ACHN (cell line): ENCODE results near the gene SCML2.
A peak's percentile ranks its signal among the peaks of the same experiment; 100 is the strongest.
"Not testable (repeated sequence)": the region's sequence is repeated elsewhere in the genome, so short reads cannot be mapped to it uniquely, and the experiment has no call there.

Experiments used
- DNase-seq: peaks from one replicate; pipeline ENCODE4 v3.0.0-alpha.2; 2015
- in situ Hi-C: cut with HindIII; loops from 2 replicates; pipeline ENCODE4 v1.10.0; 2017; ENCODE audit warnings: low sequenced_read_pairs, low pct_ligation_motif_present, low pct_unique_long_range_greater_than_20kb

Gene SCML2

GRCh38 chrX:18286322-18286831, 68.1 kb downstream of the SCML2 start:
- in situ Hi-C loops: no loop called here

GRCh38 chrX:18278449-18278848, 76.0 kb downstream of the SCML2 start:
- in situ Hi-C loops: no loop called here
- DNase-seq: no peak

More at GRCh38 chrX:18286322-18286831, 68.1 kb downstream of the SCML2 start:
- DNase-seq: no peak

DNA sequence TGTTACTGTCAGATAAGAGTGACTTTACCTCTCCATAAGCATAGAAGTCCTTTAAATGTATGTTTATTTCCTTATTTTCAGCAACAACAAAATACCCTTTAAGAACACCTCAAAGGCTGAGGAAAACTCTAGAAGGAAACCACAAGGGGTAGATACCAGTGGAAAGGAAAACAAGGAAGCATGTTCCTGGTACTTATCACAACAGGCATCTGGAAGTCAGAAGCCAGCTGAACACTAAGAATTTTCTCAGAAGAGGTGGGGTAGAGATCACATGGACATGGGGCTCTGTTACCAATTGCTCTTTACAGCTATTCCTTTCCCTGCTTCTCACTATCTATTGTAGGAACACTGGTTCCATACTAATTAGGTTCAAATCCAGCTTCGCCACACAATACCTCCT, 82.3 kb downstream of the SCML2 start:
- no peak for DNase-seq
- in situ Hi-C loops: no loop called here

DNA sequence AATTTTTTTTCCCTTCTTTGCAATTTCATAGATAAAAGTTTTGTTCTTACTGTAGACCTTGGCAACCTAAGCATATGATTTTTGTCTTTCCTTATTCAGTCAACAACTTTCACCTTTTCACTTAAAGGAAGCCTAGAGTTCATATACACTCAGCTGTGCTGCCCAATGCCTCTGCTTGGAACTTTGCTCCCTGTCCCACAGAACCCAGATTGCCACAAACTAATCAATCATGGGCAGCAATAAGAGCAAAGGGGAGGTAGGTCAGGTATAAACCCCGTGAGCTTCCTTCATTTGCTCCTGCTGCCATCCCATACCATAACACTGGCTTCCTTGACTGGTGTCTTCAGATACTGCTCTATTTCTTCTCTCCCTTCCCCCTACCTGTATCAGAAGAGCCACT, 82.8 kb downstream of the SCML2 start:
- in situ Hi-C loops: no loop called here
- DNase-seq: no peak

GRCh38 chrX:18271309-18271708, 83.2 kb downstream of the SCML2 start:
- in situ Hi-C loops: no loop called here

GRCh38 chrX:18255059-18255458, 99.4 kb downstream of the SCML2 start:
- in situ Hi-C loops: no loop called here
- DNase-seq: no peak

More at GRCh38 chrX:18271309-18271708, 83.2 kb downstream of the SCML2 start:
- no peak for DNase-seq

DNA sequence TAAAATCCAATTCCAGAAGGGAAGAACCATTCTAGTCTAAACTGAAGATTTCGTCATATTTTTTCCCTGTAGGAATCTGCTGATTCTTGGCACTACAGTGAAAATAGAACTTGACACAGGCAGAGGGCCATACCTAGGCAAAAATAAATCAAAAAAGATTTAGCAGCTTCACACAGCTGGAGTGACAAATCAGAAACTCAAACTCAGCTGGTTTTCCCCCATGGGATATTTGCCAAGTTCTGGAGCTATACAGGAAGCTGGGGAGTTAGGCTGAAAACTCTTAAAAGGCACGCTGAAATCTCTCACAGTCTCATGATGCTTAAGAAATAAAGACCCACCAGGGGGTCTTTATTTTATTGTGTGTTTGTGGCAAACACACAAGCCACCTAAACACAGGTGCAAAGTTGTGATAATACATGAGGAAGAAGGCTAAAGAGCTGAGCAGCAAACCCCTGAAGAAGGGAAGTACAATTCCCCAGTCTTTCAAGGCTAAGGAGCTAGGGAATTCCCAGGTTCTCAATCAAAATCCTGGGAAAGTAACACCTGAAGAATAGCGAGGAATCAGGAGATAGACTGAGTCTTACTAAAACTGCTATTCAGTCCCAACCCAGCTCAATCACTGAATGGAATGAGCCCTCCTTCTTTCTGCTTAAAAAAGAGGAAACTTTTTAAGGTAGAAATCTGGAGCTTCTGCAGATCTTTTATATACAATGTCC, 101.7 kb downstream of the SCML2 start:
- no peak for DNase-seq
- in situ Hi-C loops: no loop called here

DNA sequence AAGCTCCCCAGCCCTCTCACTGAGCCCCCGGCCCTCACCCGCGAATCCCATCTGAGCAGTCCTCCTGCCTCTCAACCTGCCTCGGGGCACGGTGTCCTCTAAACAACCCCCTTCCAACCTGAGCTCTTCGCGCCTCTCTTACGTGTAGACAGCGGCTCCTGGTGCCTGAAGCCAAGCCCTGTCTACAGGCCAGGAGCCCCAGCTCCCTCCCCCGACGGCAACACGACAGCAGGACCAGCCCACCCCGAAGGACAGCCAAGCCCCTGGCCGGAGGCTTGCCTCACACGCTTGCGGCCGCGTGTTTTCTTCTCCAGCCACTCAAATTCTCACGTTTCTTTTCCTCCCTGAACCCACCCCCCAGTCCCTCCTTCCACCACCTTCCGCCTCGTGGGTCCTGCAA, 124.8 kb downstream of the SCML2 start:
- in situ Hi-C loops, DNase-seq: not testable (repeated sequence)

GRCh38 chrX:18228069-18228468, 126.4 kb downstream of the SCML2 start:
- DNase-seq: no peak
- in situ Hi-C loops: no loop called here

DNA sequence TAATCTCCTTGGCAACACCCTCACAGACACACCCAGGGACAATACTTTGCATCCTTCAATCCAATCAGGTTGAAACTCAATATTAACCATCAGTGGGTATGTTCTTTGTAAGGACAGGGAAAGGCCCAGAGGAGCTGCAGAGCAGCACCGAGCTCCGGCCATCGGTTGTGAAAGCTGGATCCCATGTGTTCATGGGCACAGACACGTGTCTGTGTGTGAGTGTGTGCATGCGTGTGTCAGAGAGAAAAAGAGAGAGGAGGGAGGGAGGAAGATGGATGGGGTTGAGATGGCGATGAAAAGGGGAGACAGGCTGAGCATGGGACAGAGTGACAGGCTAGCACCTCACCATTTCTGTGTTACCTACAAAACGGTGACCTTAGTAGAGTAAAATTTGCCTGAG, 127.0 kb downstream of the SCML2 start:
- in situ Hi-C loops: no loop called here
- no peak for DNase-seq

DNA sequence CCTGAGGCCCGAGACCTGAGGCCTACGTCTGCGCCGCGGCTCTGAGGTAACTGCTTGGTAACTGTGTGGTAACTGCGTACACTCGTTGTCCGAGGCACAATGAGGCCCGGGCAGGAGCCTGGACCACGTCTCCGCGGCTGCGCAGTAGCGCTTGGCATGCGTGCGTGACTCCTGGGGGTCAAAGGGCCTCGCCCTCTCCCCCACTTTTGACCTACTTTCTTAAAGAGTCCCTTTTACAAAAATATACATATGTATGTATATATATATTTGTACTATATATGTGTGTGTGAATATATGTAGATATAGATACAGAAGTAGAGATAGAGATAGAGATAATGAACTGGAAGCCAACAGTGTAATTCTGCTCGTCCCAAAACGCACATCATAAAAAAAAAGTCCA, 133.7 kb downstream of the SCML2 start, which contains the start of gene BEND2:
Gene BEND2, minus strand, starts transcription at position 101 of the 400 bp plus-strand sequence. CDS start 136 bp downstream, outside the sequence.
- DNase-seq: no peak
- in situ Hi-C loops: no loop called here

DNA sequence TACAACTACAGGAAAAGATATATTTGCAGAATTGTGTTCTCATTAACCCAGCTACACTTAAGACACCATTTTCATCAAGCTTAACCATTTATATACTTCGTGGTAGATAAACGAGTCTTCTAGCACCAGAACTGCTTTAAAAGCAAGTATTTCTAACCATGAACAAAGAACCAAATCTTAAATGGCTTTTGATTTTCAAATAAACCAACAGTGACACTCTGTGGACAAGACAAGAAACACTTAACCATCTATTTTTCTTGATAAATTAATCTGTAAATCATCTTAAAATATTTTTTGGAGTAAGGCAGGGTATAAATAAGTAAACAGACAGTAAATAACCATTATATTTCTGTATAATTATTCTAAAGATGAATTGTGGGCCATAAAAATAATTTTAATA, 144.0 kb downstream of the SCML2 start:
- peak; percentile 0 for DNase-seq
- in situ Hi-C loops: no loop called here

- no peak for DNase-seq
- in situ Hi-C loops: no loop called here
Observed at GRCh38 chrX:18206657-18207056, 147.8 kb downstream of the SCML2 start.

- in situ Hi-C loops: no loop called here
- DNase-seq: no peak
Observed at GRCh38 chrX:18203631-18204030, 150.9 kb downstream of the SCML2 start.

- in situ Hi-C loops: no loop called here
- no peak for DNase-seq
Observed at GRCh38 chrX:18194688-18195087, 159.8 kb downstream of the SCML2 start.
